H1 (cell line): ENCODE results near the gene PTX4. TPM values are rescaled to one million over a fixed set of nuclear protein-coding genes. Genes with fewer than 3 reads are reported as not detected.

Source experiments
- CTCF ChIA-PET: fragments of 300-600 bp; sonication (Branson Sonifier 250); formaldehyde crosslinking; loops from one replicate; lab custom pipeline; 2021; ENCODE audit not compliant: partially characterized antibody; lab: Charles Lee
- POLR2A ChIA-PET: fragments of 300-600 bp; sonication (Branson Sonifier 250); formaldehyde crosslinking; loops from one replicate; lab custom pipeline; 2021; ENCODE audit warnings: inconsistent platforms; ENCODE audit not compliant: partially characterized antibody; lab: Charles Lee
- DNase-seq, 2 experiments: peaks; one replicate each; pipeline versions ENCODE4 v3.0.0 to v3.0.0-alpha.2; 2010 to 2022; ENCODE audit warnings: low spot score in 2 of 2, low read depth in 1 of 2, mixed read lengths in 1 of 2
- FAIRE-seq: peaks from 2 replicates; lab custom pipeline; 2011; peaks lifted over from hg19 to GRCh38; lab: Jason Lieb, UNC
- H2AFZ ChIP-seq: 2 replicates; pipeline ENCODE4 v1.8.1; 2012; ENCODE audit warnings: low read length, inconsistent platforms
- H2AK5ac ChIP-seq: 2 replicates; pipeline ENCODE4 v1.6.1; 2013; ENCODE audit warnings: low read depth, low read length
- H2BK120ac ChIP-seq: replicated peaks from 2 replicates; pipeline ENCODE3; 2013; ENCODE audit warnings: low read depth, low read length, inconsistent platforms
- H2BK12ac ChIP-seq: 2 replicates; pipeline ENCODE4 v1.6.1; 2013; ENCODE audit warnings: low read depth, low read length
- H2BK15ac ChIP-seq: 2 replicates; pipeline ENCODE4 v1.6.1; 2013; ENCODE audit warnings: low read length
- H2BK20ac ChIP-seq: 2 replicates; pipeline ENCODE4 v1.6.1; 2013; ENCODE audit warnings: low read length
- H2BK5ac ChIP-seq: 2 replicates; pipeline ENCODE4 v1.6.1; 2013; ENCODE audit warnings: low read depth, low read length
- H3K14ac ChIP-seq: 2 replicates; pipeline ENCODE4 v1.6.1; 2013; ENCODE audit warnings: inconsistent platforms; ENCODE audit not compliant: insufficient read length
- H3K18ac ChIP-seq: 2 replicates; pipeline ENCODE4 v1.6.1; 2013; ENCODE audit warnings: low read length; ENCODE audit errors: extremely low read depth
- H3K23ac ChIP-seq: 2 replicates; pipeline ENCODE4 v1.6.1; 2013; ENCODE audit warnings: inconsistent platforms; ENCODE audit not compliant: insufficient read length
- H3K23me2 ChIP-seq: 2 replicates; pipeline ENCODE4 v1.6.1; 2013; ENCODE audit warnings: low read depth, low read length
- H3K27ac ChIP-seq: 2 replicates; pipeline ENCODE4 v1.6.1; 2011; ENCODE audit warnings: low read depth, low read length, inconsistent platforms
- H3K27me3 ChIP-seq, 4 experiments: replicated peaks in 1 of 4; 1 replicate in 1 of 4; 2 replicates in 3 of 4; pipeline versions ENCODE4 v1.6.1 to v1.8.1; 2011 to 2013; ENCODE audit warnings: low read length in 3 of 4, mild to moderate bottlenecking in 3 of 4, inconsistent platforms in 2 of 4, mixed read lengths in 2 of 4, moderate library complexity in 1 of 4; ENCODE audit not compliant: control insufficient read depth in 3 of 4, insufficient read depth in 3 of 4; ENCODE audit errors: extremely low read depth in 1 of 4
- H3K36me3 ChIP-seq, 4 experiments: 2 replicates each; pipeline versions ENCODE4 v1.6.1 to v1.8.1; 2011 to 2013; ENCODE audit warnings: mild to moderate bottlenecking in 4 of 4, low read length in 3 of 4, moderate library complexity in 2 of 4, control low read depth in 1 of 4, inconsistent platforms in 1 of 4; ENCODE audit not compliant: insufficient read depth in 4 of 4, control insufficient read depth in 2 of 4
- H3K4ac ChIP-seq: replicated peaks from 2 replicates; pipeline ENCODE3; 2013; ENCODE audit warnings: low read length, low read depth, mixed read lengths, inconsistent platforms; ENCODE audit not compliant: insufficient read length
- H3K4me1 ChIP-seq, 4 experiments: replicated peaks in 1 of 4; 1 replicate in 1 of 4; 2 replicates in 3 of 4; pipeline versions ENCODE4 v1.6.1 to v1.8.1; 2011 to 2013; ENCODE audit warnings: low read length in 3 of 4, inconsistent platforms in 2 of 4, mixed read lengths in 1 of 4; ENCODE audit not compliant: insufficient read depth in 4 of 4, control insufficient read depth in 3 of 4
- H3K4me2 ChIP-seq, 2 experiments: 2 replicates each; pipeline versions ENCODE4 v1.6.1 to v1.8.1; 2011 to 2013; ENCODE audit warnings: low read depth in 2 of 2, low read length in 2 of 2, control low read depth in 1 of 2, inconsistent platforms in 1 of 2, mild to moderate bottlenecking in 1 of 2; ENCODE audit not compliant: insufficient read depth in 1 of 2
- H3K4me3 ChIP-seq, 4 experiments: fragments of 200-600, 300-600 bp in 1 of 4; sonication (generic), shearing (Covaris generic), sonication (Bioruptor Twin) in 1 of 4; 2 replicates each; pipeline versions ENCODE4 v1.5.1 to v1.8.1; 2011 to 2016; ENCODE audit warnings: low read length in 4 of 4, low read depth in 3 of 4, control low read depth in 2 of 4, inconsistent platforms in 2 of 4, mild to moderate bottlenecking in 2 of 4, mixed read lengths in 1 of 4, moderate library complexity in 1 of 4; ENCODE audit not compliant: insufficient read depth in 2 of 4; ENCODE audit errors: extremely low read depth in 1 of 4
- H3K56ac ChIP-seq: replicated peaks from 2 replicates; pipeline ENCODE3; 2013; ENCODE audit warnings: low read depth, mild to moderate bottlenecking, mixed read lengths, low read length, inconsistent platforms; ENCODE audit not compliant: insufficient read length
- H3K79me1 ChIP-seq: 2 replicates; pipeline ENCODE4 v1.6.1; 2013; ENCODE audit warnings: low read depth, low read length, control low read depth
- H3K79me2 ChIP-seq, 2 experiments: 2 replicates each; pipeline versions ENCODE4 v1.6.1 to v1.8.1; 2012 to 2013; ENCODE audit warnings: low read length in 2 of 2, mild to moderate bottlenecking in 2 of 2, inconsistent platforms in 1 of 2; ENCODE audit not compliant: insufficient read depth in 2 of 2, control insufficient read depth in 1 of 2
- H3K9ac ChIP-seq, 4 experiments: replicated peaks in 1 of 4; 1 replicate in 1 of 4; 2 replicates in 3 of 4; pipeline versions ENCODE4 v1.6.1 to v1.8.1; 2011 to 2013; ENCODE audit warnings: low read depth in 3 of 4, low read length in 3 of 4, control low read depth in 2 of 4, mild to moderate bottlenecking in 2 of 4, moderate library complexity in 2 of 4, inconsistent platforms in 1 of 4; ENCODE audit errors: extremely low read depth in 1 of 4
- H3K9me3 ChIP-seq, 2 experiments: 2 replicates each; pipeline versions ENCODE4 v1.6.1 to v1.8.1; 2012 to 2013; ENCODE audit warnings: mild to moderate bottlenecking in 2 of 2, moderate library complexity in 2 of 2, control low read depth in 1 of 2, inconsistent platforms in 1 of 2, low read depth in 1 of 2, low read length in 1 of 2, mixed read lengths in 1 of 2; ENCODE audit not compliant: insufficient read depth in 2 of 2
- H4K20me1 ChIP-seq, 2 experiments: replicated peaks in 1 of 2; 2 replicates each; pipeline versions ENCODE3 to v1.8.1; 2011 to 2013; ENCODE audit warnings: inconsistent platforms in 2 of 2, low read length in 2 of 2, mild to moderate bottlenecking in 1 of 2; ENCODE audit not compliant: insufficient read depth in 2 of 2, control insufficient read depth in 1 of 2
- H4K5ac ChIP-seq: 2 replicates; pipeline ENCODE4 v1.6.1; 2013; ENCODE audit warnings: low read length, low read depth, mixed read lengths, inconsistent platforms; ENCODE audit not compliant: insufficient read length
- H4K8ac ChIP-seq: 2 replicates; pipeline ENCODE4 v1.8.0; 2013; ENCODE audit warnings: mild to moderate bottlenecking, moderate library complexity, low read length, inconsistent platforms; ENCODE audit not compliant: insufficient read depth; ENCODE audit errors: extremely low read depth
- H4K91ac ChIP-seq: replicated peaks from 2 replicates; pipeline ENCODE3; 2013; ENCODE audit warnings: low read length, mixed read lengths, inconsistent platforms; ENCODE audit not compliant: insufficient read length
- KDM4A ChIP-seq: IDR thresholded peaks from one replicate; pipeline ENCODE4 v1.7.1; 2012; ENCODE audit warnings: low read depth, mild to moderate bottlenecking, moderate library complexity, low read length, inconsistent platforms; ENCODE audit not compliant: severe bottlenecking
- TCF12 ChIP-seq: IDR thresholded peaks from 2 replicates; pipeline ENCODE4 v1.6.1; 2011; ENCODE audit warnings: low read depth, mild to moderate bottlenecking, low read length
- WGBS, 2 experiments: shearing (Covaris generic) in 1 of 2; methylation state at CpG; one replicate each; pipeline versions ENCODE4 v1.1.6 to v1.1.7; 2013 to 2015; ENCODE audit warnings: low lambda C conversion rate in 2 of 2, mixed read lengths in 2 of 2, inconsistent platforms in 1 of 2, low coverage in 1 of 2, missing lambda C conversion rate in 1 of 2; ENCODE audit not compliant: insufficient replicate concordance in 2 of 2, insufficient coverage in 1 of 2, insufficient read length in 1 of 2; ENCODE audit errors: extremely low coverage in 1 of 2, missing lambda C conversion rate in 1 of 2; 5-methylcytosine and 5-hydroxymethylcytosine counted together
- polyA plus RNA-seq, 7 experiments: library from polyadenylated mRNA; depleted of rRNA in 3 of 7; stranded (reverse) in 5 of 7; unstranded in 2 of 7; fragments of >200 nt in 5 of 7; fragments of 200-250 nt in 2 of 7; gene quantifications; 1 replicate in 5 of 7; 2 replicates in 1 of 7; 4 replicates in 1 of 7; pipeline versions ENCODE4 v1.2.1 to v1.2.3, GENCODE V29; 2011 to 2013; ENCODE audit warnings: missing spikeins in 2 of 7, mixed read lengths in 2 of 7
- total RNA-seq: library from RNA; stranded (reverse); fragmentation: NEBNext Ultra II Directional; extraction: Animal tissue kit (Norgen Biotek cat#: 25700); gene quantifications from 2 replicates; pipeline ENCODE4 v1.2.1, GENCODE V29; 2021
- TF ChIP-seq, protein P1 (sequence below): IDR thresholded peaks from 2 replicates; pipeline ENCODE4 v1.6.1; 2012; ENCODE audit warnings: inconsistent platforms

Gene PTX4
- total and polyA plus RNA-seq, 2 of the 8 experiments (the other 6 are each of a cell fraction or from before 2014, with no cell fraction given) = not detected

DNA sequence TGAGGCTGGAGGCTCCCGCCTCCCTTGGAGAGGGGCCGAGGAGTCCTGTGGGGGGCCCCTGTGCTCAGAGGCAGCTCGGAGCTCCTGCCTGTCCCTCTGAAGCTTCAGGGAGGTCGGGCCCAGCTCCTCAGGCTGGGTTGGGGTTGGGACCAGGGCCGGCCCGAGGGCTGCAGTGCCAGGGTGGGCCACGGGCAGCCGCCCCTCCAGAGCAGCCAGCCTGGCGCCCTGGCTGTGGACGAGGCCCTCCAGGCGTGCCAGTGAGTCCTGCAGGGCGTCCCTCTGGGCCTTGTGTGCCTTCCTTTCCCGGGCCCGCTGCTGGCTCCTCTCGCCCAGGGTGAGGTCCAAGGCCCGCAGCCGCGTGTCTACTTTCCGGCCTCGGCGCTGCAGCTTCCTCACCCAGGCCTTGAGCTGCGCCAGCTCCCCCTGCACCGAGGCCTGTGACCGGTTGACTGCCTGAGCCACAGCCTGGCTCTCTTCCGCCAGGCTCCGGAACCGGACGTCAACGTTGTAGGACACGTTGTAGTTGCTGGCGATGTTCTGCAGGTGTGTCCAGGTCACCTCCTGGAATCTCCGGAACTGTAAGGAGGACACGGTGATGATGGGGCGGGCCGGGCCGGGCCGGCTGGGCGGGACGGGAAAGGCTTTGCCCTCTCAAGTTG is 1.2 kb downstream of the PTX4 start:
- H3K27ac ChIP-seq = no peak overlapping the region
- no peak overlapping the region for H4K91ac ChIP-seq
- no peak overlapping the region for H2BK12ac ChIP-seq
- no peak for TF ChIP-seq TCF12
- TF ChIP-seq, protein P1, sequence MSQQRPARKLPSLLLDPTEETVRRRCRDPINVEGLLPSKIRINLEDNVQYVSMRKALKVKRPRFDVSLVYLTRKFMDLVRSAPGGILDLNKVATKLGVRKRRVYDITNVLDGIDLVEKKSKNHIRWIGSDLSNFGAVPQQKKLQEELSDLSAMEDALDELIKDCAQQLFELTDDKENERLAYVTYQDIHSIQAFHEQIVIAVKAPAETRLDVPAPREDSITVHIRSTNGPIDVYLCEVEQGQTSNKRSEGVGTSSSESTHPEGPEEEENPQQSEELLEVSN = no peak
- no peak for TF ChIP-seq KDM4A
- H3K79me2 ChIP-seq = no peaks in the 10 kb centered on the region
- H4K20me1 ChIP-seq = no peaks in the 10 kb centered on the region
- no peak overlapping the region for H2AFZ ChIP-seq
- H2BK120ac ChIP-seq = no peak overlapping the region
- H3K23ac ChIP-seq = no peak overlapping the region
- no peak overlapping the region for H2BK5ac ChIP-seq
- peak in 1 of 2 experiments; percentile 41 for DNase-seq
- no peak overlapping the region for H2AK5ac ChIP-seq
- no peaks in the 10 kb centered on the region for H3K79me1 ChIP-seq
- peaks cover 0 to 5% (median 0%) of the 10 kb centered on the region in 4 experiments; a peak in 1 of 7 replicates for H3K27me3 ChIP-seq
- no peak overlapping the region for H2BK20ac ChIP-seq
- no peak overlapping the region for H2BK15ac ChIP-seq
- WGBS, 2 experiments = 93% methylated on average over 28 of the region's 39 CpGs; no CpG with 5 or more reads in 1 of the 2 experiments
- no peak for FAIRE-seq
- H3K18ac ChIP-seq = no peak overlapping the region
- no peak overlapping the region for H3K56ac ChIP-seq
- no peak overlapping the region for H3K4me2 ChIP-seq
- ChIA-PET CTCF (interaction anchor here (0.9 to 1.2 kb wide), 3 partner anchors 24 to 106 kb away, joined by 3 to 5 read pairs (median 3); no protein-coding TSS in a partner anchor), POLR2A (interaction anchor here (0.6 to 2.0 kb wide), 5 partner anchors 10 to 295 kb away, joined by 3 to 8 read pairs (median 4); partner anchors contain the start of genes NUBP2, SPSB3 and UQCC4)
- H3K4me3 ChIP-seq = no peak overlapping the region
- H3K4ac ChIP-seq = no peak overlapping the region
- no peak overlapping the region for H3K9ac ChIP-seq
- no peaks in the 10 kb centered on the region; a peak in 1 of 4 replicates for H3K9me3 ChIP-seq
- no peak overlapping the region for H4K5ac ChIP-seq
- H4K8ac ChIP-seq = peak overlapping the region; percentile 92; the same call in 1 of the 2 replicates
- H3K14ac ChIP-seq = no peak overlapping the region
- H3K36me3 ChIP-seq = no peaks in the 10 kb centered on the region
- no peaks in the 10 kb centered on the region for H3K23me2 ChIP-seq
- no peaks in the 10 kb centered on the region for H3K4me1 ChIP-seq
